DOHH2 (cell line): ENCODE data around the gene PIK3R2.

Experiments used
- EZH2phosphoT487 ChIP-seq: fragments of 200-600 bp; sonication (generic); IDR thresholded peaks from 2 replicates; pipeline ENCODE4 v1.6.1; 2017; ENCODE audit warnings: borderline replicate concordance, mild to moderate bottlenecking, antibody characterized with exemption, low read length, moderate library complexity, mixed read lengths
- TF ChIP-seq, protein P1 (sequence below): fragments of 200-600 bp; sonication (generic); IDR thresholded peaks from one replicate; pipeline ENCODE4 v1.5.1; 2014; ENCODE audit warnings: antibody characterized with exemption, mild to moderate bottlenecking, low read depth, low read length; ENCODE audit not compliant: poor library complexity, severe bottlenecking

DNA sequence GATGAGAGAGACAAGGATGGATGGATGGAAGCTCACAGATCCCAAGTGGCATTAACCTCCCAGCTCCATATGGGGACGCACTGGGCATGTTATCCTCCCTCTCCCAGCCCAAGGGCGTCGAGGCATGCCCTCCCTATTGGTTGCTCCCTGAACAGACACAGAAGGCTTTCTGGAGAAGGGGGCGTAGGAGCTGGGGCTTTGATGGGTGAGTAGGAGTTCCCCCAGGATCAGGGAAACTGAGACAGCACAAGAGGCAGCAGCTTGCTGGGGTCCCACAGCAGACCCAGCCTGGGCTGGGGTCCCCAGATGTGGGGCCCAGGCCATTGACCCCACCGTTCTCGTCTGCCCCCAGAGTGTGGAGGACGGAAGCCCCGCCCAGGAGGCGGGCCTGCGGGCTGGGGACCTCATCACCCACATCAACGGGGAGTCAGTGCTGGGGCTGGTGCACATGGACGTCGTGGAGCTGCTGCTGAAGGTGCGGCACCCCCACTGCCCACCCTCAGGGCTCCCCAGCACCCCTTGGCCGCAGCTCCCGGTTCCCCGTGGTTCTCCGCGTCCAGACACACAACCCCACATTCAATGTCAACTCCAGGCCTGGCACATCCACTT, 7.5 kb upstream of the PIK3R2 start:
- TF ChIP-seq, protein P1, sequence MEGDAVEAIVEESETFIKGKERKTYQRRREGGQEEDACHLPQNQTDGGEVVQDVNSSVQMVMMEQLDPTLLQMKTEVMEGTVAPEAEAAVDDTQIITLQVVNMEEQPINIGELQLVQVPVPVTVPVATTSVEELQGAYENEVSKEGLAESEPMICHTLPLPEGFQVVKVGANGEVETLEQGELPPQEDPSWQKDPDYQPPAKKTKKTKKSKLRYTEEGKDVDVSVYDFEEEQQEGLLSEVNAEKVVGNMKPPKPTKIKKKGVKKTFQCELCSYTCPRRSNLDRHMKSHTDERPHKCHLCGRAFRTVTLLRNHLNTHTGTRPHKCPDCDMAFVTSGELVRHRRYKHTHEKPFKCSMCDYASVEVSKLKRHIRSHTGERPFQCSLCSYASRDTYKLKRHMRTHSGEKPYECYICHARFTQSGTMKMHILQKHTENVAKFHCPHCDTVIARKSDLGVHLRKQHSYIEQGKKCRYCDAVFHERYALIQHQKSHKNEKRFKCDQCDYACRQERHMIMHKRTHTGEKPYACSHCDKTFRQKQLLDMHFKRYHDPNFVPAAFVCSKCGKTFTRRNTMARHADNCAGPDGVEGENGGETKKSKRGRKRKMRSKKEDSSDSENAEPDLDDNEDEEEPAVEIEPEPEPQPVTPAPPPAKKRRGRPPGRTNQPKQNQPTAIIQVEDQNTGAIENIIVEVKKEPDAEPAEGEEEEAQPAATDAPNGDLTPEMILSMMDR, result no peak
- no peak for TF ChIP-seq EZH2phosphoT487
